ENCODE measurements around the gene DUSP21. TPM values are rescaled to one million over a fixed set of nuclear protein-coding genes. Genes with fewer than 3 reads are reported as not detected.
"Not testable (repeated sequence)": the region's sequence is repeated elsewhere in the genome, so short reads cannot be mapped to it uniquely, and the experiment has no call there.

DUSP21 gene
- not detected in 2 replicates for total RNA-seq

GRCh38 chrX:44843753-44844152 lies at the start of gene DUSP21:
DUSP21 (plus strand) TSS chrX:44844021; CDS start chrX:44844133, 112 bp downstream.
- DNase-seq (ENCODE audit: low read depth in 2 of 2) = no peak

GRCh38 chrX:44795945-44796450 lies 47.8 kb upstream of the DUSP21 start:
- DNase-seq (ENCODE audit: low read depth in 2 of 2) = no peak

GRCh38 chrX:44802613-44803012 lies 41.2 kb upstream of the DUSP21 start:
- DNase-seq (ENCODE audit: low read depth in 2 of 2) = no peak

DNA sequence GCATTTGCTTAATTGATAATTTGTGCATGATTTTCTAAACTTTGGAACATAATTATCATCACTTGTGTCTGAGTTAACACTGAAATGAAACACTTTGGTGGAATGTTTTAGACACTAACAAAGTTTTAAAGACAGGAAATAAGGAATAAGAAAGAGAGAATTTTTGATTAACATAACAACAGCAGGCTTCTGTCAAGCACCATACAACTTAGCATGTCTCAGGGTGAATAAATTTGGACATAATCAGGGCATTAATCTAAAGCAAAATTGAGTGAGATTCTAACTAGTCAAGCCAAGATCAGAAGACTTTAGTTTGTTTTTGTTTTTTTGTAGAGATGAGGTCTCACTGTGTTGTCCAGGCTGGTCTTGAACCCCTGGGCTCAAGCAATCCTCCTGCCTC lies 28.1 kb upstream of the DUSP21 start:
- DNase-seq (ENCODE audit: low read depth in 2 of 2) = no peak

DNA sequence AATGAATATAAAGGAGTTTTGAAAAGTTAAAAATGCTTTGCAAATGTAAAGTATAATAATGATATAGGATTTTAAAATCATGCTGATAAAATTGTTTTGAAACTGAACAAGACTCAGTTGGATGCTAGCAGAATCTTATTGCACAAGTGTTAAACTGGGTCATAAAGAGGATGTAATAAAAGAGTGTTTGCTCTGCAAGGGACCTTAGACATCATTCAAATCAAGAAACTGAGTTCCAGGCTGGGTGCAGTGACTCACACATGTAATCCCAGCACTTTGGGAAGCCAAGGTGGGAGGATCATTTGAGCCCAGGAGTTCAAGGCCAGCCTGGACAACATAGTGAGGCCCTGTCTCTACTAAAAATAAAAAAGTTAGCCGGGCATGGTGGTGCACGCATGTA lies 27.5 kb upstream of the DUSP21 start:
- no peak for DNase-seq (ENCODE audit: low read depth in 2 of 2)

GRCh38 chrX:44817029-44817428 lies 26.8 kb upstream of the DUSP21 start:
- no peak for DNase-seq (ENCODE audit: low read depth in 2 of 2)

GRCh38 chrX:44822601-44823000 lies 21.2 kb upstream of the DUSP21 start:
- no peak for DNase-seq (ENCODE audit: low read depth in 2 of 2)

DNA sequence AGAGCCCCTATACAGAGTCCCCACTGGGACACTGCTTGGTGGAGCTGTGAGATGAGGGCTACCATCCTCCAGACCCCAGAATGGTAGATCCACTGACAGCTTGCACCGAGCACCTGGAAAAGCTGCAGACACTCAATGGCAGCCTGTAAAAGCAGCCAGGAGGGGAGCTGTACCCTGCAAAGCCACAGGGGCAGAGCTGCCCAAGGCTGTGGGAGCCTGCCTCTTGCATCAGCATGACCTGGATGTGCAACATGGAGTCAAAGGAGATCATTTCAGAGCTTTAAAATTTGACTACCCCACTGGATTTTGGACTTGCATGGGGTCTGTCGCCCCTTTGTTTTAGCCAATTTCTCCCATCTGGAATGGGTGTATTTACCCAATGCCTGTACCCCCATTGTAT lies 20.6 kb upstream of the DUSP21 start:
- not testable (repeated sequence) for DNase-seq (ENCODE audit: low read depth in 2 of 2)

DNA sequence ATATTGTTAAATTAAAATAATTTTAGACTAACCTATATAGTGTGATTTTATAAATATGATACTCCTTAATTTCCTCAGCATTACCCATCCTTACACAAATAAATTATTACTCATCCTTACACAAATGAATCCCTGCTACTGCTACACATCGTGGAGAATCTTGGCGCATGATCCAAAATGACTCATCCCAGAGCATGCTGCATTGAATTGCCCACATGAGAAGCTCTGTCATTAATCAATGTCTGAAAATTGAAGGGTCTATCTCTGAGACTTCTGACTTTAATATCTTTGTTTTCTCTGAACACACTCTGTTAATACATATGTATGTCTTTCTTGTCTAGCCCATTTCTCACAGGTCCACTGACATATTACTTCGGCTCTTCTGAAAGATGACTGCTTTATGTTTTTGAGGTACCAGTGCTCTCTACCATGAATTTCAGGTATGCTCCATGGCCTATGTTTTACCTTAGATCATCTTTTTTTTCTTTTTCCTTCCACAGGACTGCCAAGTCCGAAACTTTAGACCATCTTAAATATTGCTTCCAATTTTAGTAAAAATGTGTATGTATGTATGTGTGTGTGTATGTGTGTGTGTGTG lies 15.7 kb upstream of the DUSP21 start:
- DNase-seq (ENCODE audit: low read depth in 2 of 2) = peak; percentile 33 to 78

GRCh38 chrX:44829832-44830231 lies 14.0 kb upstream of the DUSP21 start:
- no peak for DNase-seq (ENCODE audit: low read depth in 2 of 2)

DNA sequence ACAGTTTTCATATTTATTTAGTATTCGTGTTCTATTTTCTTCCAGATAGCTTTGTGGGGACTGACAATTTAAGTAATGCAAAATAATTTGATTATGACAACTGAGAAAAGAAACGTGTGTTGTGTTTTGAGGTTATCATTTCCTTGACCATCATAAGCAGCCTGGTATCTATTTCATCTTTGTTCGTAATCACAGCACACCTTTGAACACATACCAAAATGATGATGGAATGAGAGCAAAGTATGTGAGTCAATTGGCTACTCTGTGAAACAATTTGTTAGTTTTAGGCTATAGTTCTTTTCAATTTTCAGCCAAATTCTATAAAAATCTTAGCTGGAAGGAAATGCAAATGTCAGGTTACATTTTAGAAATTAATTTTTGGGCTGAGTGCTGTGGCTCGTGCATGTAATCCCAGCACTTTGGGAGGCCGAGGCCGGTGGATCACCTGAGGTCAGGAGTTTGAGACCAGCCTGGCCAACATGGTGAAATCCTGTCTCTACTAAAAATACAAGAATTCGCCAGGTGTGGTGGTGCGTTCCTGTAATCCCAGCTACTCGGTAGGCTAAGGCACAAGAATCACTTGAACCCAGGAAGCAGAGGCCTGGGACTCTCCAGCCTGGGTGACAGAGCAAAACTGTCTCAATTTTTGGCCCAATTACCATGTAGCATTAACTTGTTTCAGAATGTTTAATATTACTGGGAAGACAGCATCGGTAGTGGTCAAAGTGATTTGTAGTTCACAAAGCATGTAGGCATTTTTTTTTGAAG lies 1.1 kb upstream of the DUSP21 start:
- DNase-seq (ENCODE audit: low read depth in 2 of 2) = no peak

DNA sequence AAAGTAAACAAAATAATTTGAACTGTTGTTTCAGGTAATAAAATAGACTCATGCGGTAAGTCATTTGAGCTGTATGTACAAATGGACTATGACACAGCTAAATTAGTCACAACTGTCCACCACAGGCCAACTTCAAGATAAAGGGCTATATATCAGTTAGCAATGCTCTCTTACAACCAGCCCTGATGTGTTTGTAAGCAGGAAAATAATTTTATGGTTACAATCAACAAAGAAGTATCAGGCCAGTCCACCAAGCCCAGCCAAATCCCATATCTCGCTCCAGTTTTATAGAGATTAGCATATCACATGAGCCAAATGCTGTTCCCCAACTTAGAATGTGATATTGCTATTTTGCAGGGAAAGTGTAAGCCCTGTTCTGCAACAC lies 511 bp upstream of the DUSP21 start:
- no peak for DNase-seq (ENCODE audit: low read depth in 2 of 2)

DNA sequence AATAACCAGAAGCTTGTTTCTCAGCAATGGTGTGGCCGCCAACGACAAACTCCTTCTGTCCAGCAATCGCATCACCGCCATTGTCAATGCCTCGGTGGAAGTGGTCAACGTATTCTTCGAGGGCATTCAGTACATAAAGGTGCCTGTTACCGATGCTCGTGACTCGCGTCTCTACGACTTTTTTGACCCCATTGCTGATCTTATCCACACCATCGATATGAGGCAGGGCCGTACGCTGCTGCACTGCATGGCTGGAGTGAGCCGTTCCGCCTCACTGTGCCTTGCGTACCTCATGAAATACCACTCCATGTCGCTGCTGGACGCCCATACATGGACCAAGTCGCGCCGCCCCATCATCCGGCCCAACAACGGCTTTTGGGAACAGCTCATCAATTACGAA lies 383 bp downstream of the DUSP21 start:
- no peak for DNase-seq (ENCODE audit: low read depth in 2 of 2)

DNA sequence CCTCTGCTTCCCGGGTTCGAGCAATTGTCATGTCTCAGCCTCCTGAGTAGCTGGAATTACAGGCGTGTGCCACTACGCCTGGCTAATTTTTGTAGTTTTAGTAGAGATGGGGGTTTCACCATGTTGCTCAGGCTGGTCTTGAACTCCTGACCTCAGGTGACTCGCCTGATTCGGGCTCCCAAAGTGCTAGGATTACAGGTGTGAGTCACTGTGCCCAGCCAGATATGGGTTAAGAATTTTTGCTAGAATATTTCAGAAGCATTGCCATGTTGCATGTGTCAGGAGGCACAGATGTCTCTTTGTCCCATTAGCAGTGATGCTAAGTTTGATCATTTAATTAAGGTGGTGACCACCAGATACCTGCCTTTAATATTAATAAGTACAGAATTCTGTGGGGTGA lies 7.1 kb downstream of the DUSP21 start:
- not testable (repeated sequence) for DNase-seq (ENCODE audit: low read depth in 2 of 2)

- no peak for DNase-seq (ENCODE audit: low read depth in 2 of 2)
Measured at GRCh38 chrX:44871114-44871645, 27.4 kb downstream of the DUSP21 start.

DNA sequence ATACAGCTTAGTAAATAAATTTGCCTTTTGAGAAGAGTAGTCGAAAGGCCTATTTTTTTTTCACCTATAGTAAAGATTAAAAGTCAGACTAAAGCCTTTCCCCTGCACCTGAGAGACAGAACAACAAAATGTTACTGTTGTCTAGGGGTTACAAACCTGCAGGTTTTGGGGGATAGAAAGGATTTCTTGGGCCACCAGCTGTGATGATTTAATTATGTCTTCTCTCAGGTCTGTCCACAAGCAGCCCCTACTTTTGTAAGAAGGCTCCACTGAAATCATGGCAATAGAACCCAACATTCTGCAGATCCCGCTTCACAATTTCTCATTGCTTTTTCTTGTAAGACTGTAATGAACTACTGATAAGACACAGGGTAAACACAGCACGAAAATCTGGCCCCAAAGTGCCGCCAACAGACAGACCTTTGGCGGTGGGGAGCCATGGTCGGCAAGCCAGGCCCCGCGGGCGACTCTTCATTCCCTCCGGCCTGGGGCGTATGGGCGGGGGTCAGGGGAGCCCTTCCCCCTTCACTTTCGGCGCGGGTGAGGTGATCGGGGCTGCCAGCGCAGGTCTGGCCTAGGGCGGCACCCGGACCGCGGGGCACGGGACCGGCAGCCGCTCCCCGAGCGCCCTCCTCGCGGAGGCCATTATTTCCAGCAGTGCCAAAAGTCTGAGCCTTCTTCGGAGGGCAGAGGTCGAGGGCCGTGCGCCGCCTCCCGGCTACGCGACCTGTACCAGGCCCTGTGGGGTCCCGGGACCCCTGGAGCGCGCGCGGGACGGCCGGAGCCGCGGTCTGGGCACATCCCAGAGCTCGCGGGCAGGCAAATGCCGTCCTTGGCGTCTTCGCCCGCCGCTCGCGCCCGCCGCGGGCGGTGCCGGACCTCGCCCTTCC lies 28.4 kb downstream of the DUSP21 start:
- peak; percentile 25 to 52 for DNase-seq (ENCODE audit: low read depth in 2 of 2)

- peak; percentile 98 to 99 for DNase-seq (ENCODE audit: low read depth in 2 of 2)
Measured at GRCh38 chrX:44872821-44873414, 29.1 kb downstream of the DUSP21 start, which contains the start of gene KDM6A. KDM6A (plus strand) TSS chrX:44873188; CDS start chrX:44873552, 364 bp downstream.

DNA sequence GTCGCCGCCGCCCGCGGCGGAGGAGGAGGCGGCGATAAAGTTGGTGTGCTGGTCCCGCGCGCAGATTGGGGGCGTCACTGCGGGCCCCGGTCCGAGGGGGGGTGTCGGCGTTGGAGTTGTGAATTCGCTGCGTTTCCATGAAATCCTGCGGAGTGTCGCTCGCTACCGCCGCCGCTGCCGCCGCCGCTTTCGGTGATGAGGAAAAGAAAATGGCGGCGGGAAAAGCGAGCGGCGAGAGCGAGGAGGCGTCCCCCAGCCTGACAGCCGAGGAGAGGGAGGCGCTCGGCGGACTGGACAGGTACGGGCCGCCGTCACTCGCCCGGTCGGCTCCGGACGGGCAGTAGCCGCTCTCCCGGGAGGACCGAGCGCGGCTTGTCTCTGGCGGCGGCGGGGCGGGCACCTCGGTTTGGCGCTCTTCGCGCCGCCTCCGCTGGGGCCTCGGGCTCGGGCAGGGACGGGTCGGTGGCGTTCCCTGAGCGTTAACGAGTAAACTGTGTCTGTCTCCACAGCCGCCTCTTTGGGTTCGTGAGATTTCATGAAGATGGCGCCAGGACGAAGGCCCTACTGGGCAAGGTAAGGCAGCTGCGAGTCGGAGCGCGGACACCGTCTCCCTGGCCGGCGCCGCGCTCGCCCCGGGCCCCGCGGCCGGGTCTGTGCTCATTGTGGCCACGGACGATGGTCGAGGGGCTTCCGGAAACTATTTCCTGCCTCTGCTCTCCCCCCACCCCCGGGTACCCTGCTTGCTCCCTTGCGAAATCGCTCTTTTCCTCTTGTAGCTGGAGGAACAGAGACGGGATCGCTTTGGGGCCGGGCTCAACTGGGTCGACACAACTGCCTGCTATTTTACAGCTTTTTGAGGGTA lies 29.8 kb downstream of the DUSP21 start:
- DNase-seq (ENCODE audit: low read depth in 2 of 2) = peak; percentile 54 to 73

DNA sequence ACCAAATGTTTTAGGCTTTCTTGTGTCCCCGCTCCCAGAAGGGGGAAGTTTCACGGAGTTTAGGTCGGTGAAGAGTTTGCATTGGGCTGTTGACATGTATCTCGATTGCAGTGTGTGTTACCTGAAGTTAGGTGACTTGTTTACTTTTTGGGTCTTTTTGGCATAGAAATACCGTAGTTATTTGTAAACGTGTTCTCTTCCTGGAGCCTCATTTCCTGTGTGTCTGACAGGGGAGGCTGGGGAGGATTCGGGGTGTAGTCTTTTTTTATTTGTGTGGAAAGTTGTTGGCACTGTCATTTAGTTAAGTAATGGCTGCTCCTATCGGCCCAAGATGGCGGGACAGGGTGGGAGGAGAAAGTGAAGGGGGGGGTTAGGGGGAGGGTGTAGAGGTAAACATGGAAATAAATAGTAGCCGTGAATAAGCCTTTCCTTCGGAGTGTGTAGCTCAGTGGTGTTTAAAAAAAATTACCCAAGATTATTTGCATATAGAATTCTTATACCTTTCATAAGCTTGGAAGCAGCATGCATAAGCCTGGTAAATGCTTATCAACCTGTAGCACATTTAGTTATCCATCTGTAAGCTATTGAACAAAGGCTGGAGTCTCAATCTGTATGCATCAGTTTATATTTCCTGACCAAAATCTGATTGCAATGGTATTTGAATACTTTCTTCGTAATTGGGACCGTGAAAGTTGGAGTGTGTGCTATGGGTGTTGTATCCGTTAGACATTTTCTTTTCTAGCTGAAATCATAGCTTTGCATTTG lies 30.8 kb downstream of the DUSP21 start:
- DNase-seq (ENCODE audit: low read depth in 2 of 2) = peak; percentile 60 to 71

- DNase-seq (ENCODE audit: low read depth in 2 of 2) = no peak
Measured at GRCh38 chrX:44875185-44875489, 31.3 kb downstream of the DUSP21 start.
